GM21390 (cell line): Measurements from ENCODE around the gene KCNQ1.
"Not testable (repeated sequence)": the region's sequence is repeated elsewhere in the genome, so short reads cannot be mapped to it uniquely, and the experiment has no call there.

Source experiments
- ATAC-seq: cut with Tn5 transposase; IDR thresholded peaks from one replicate; pipeline ENCODE4 v1.9.1; 2021; ENCODE audit not compliant: unreplicated experiment

KCNQ1 gene

GRCh38 chr11:2587976-2588748 lies 143.4 kb downstream of the KCNQ1 start:
- ATAC-seq, result no peak

DNA sequence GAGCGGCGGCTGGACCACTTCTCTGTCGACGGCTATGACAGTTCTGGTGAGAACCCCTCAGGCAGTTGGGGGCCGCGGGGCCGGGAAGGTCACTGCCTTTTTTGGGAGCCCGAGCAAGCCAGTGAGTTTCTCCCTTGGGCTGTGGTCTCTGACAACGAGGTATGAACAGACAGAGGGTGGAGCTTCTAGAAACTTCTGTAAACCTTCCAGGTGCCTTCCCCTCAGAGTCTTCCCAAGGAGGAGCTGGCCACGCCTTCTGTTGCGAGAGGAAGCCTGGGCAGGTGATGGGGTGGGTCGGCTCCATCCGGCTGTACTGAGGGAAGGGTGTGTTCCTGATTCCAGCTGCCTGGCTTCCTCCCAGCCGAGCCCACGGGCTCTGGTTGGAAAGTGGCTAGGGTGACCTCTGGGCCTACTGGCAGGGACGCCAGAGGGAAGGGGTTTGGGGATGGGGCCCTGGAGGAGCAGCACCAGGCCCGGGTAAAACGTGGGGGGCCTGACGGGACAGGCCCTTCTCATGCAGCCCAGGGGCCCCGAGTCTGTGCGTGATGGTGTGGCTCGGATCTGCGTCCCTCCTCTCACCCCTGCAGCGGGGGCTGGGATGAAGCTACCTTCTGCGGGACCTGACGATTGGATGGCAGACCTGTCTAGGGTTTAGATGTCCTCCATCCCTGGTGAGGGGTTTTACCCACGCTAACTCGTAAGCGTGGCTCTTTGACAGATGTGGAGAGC lies 144.2 kb downstream of the KCNQ1 start:
- no peak for ATAC-seq

GRCh38 chr11:2589538-2589934 lies 144.7 kb downstream of the KCNQ1 start:
- no peak for ATAC-seq

DNA sequence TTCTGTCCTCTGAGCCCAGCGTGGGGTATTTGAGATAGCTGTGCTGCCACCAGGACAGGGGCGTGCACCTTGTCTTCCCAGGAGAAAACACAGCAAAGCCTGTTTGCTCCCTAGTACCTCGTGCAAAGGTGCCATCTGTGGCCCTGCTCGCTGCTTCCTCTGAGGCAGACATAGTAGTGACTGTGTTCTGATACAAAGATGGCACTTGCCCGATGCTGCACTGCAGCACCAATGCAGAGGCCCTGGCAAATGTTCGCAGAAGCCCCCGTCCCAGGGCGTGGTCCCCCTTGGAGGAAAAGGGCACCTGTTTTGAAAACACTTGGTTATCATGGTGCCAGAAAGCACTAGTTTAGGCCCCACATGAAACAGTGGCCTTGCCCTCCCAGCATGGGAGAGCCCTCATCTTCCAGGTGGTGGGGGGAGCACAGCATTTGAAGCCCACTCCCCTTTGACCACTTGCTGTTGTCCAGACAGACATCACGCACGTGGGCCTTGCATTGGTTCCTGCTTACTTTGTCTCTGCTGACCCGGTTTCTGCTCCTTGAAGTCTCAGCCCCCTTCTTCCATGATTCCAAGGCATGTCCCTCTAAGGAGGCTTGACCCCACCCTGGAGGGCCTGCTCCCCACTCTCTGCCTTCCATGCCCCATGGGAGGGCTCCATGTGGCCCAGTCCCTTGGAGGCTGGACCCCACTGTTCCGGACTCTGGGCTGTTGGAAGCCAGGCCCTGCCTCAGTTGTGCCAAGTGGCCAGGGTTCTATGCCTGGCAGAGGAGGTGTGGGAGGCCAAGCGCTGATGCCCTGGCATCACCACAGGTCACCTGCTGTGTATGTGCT lies 145.5 kb downstream of the KCNQ1 start:
- ATAC-seq, result no peak

- ATAC-seq, result no peak
These were observed 146.4 kb downstream of the KCNQ1 start for GRCh38 chr11:2590965-2591754.

- ATAC-seq, result no peak
These were observed 147.0 kb downstream of the KCNQ1 start for GRCh38 chr11:2591805-2592204.

DNA sequence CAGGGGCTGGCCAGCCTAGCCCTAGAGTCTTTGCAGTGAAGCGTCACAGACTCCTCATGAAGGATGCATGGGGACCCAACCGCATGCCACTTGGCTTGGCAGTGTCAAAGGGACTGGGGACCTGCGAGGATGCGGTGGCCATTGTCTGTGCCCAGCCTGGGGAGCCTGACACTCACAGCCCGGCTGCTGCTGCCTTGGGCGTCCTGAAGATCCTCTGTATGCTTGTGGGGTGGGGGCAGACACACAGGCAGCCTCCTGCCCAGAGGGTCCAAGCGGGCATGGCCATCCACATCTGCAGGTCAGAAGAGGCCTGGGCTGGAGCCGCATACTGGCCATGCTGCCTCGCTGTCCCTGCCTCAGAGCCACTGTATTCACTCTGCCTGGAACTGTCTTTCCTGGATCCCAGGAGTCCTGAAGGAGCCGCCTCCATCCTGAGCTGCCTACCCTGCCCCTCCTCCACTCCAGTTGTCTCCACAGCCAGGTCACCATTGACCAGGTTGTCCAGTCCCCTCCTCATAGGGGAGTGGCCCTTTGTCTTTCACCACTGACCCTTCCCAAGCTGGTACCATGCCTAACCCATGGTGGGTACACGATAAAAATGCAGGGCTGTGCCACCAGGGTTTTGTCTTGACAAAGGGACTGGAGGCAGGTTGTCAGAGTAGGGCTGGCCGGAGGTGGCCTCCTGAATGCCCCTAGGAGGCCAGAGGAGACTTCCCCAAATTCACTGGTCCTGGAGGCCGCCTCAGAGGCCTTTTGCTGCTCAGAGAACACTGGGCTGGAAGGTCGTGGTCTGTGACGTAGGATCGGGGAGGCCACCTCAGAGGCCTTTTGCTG lies 148.0 kb downstream of the KCNQ1 start:
- ATAC-seq, result no peak

DNA sequence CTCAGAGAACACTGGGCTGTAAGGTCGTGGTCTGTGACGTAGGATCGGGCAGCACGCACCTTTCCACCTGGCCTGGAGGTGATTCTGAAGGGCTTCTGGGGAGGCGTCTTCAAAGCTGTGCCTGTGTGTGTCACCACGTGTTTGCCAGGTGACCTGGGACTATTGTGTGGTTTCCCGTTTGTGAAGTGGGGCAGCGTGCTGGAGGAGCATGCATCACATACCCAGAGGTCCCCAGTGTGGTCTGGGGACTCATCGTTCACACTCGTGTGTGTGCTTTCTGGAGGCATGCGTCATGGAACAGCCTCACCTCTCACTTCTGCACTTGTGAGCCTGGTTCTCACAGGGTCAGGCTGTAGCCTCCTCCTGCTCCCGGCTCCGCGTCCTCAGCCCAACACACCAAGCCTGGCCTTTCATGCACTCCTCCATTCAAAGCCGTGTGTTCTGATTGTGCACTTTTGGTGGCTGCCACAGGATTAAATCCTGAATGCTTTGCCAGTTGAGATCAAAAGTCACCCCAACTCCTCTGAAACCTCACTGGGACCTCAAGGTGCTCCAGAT lies 148.7 kb downstream of the KCNQ1 start:
- ATAC-seq, result no peak

- no peak for ATAC-seq
These were observed 149.5 kb downstream of the KCNQ1 start for GRCh38 chr11:2594267-2594666.

GRCh38 chr11:2595204-2595603 lies 150.4 kb downstream of the KCNQ1 start:
- no peak for ATAC-seq

DNA sequence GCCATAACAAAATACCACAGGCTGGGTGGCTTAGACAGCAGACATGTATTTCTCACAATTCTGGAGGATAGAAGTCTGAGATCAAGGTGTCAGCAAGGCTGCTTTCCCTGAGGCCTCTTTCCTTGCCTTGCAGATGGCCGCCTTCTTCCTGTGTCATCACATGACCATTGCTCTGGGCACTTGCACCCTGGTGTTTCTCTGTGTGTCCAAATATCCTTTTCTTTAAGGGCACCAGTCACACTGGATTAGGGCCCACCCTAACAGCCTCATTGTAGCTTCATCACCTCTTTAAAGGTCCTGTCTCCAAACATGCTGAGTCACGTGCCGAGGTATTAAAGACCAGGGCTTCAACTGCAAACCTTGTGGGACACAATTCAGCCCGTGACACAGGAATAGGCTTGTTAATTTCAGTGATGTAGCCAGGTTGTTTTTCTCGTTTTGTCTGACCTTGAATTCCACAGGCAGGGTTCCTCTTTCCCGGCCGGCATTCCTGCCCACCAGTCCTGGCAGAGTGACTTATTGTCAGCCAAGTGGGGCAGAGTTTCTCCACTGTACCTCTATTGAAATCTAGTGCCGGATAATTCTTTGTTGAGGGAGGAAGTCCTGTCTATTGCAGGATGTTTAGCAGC lies 154.9 kb downstream of the KCNQ1 start:
- no peak for ATAC-seq

- no peak for ATAC-seq
These were observed 164.5 kb downstream of the KCNQ1 start for GRCh38 chr11:2609345-2609744.

DNA sequence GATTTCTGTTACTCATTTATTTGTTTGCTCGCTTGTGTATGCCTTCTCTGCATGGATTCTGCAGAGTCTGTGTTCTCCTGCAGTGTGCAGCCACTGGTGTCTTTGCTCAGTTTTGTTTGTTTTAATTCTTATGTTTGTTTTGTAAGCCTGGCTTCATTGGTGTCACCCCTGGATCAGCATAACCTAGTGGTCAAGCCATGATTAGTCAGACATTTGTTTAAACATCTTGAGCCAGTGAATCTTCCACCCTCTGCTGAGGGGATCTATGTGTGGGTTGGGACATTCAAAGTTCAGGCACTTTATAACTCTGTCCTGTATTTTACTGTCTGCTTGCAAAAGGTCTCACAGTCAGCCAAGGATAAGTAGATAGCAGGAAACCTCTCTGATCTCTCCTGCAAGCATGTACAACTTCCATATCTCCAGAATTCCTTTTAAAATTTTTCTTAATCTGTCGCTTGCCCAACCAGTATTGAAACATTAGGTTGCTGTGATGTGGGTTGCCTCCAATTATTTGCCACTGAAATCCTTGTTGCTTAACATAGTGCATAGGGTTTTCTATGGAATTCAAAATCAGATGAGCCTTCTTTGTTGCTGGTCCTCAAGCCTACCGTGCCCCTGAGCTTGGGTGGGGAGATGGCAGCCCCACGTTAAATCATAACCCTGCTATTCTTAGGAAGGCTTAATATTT lies 168.2 kb downstream of the KCNQ1 start:
- no peak for ATAC-seq

DNA sequence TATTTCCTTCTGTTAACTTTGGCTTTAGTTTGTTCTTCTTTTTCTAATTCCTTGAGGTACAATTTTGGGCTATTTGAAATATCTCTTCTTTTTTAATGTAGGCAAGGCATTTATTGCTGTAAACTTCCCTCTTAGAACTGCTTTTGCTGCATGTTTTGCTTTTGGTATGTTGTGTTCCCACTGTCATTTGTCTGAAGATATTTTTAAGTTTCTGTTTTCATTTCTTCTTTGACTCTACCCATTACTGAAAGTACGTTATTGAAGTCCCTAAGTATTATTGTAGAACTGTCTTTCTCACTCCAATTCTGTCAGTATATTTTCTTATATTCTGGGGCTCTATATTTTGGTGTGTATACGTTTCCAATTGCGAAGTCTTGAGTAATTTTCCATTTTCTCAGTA lies 177.1 kb downstream of the KCNQ1 start:
- no peak for ATAC-seq

DNA sequence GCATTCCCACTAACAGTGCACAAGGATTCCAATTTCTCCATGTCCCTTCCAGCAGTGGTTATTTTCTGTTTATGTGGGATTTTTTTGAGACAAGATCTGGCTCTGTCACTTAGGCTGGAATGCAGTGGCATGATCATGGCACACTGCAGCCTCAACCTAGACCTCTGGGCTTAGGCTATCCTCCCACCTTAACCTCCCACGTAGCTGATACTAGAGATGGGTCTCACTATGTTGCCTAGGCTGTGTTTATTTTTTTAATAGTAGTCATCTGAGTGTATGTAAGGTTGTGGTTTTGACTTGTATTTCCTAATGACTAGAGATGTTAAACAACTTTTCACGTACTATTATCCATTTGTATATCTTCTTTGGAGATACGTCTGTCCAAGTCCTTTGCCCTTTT lies 180.4 kb downstream of the KCNQ1 start:
- ATAC-seq, result no peak

- ATAC-seq, result no peak
These were observed 185.9 kb downstream of the KCNQ1 start for GRCh38 chr11:2630679-2631078.

GRCh38 chr11:2631161-2631560 lies 186.4 kb downstream of the KCNQ1 start:
- no peak for ATAC-seq

DNA sequence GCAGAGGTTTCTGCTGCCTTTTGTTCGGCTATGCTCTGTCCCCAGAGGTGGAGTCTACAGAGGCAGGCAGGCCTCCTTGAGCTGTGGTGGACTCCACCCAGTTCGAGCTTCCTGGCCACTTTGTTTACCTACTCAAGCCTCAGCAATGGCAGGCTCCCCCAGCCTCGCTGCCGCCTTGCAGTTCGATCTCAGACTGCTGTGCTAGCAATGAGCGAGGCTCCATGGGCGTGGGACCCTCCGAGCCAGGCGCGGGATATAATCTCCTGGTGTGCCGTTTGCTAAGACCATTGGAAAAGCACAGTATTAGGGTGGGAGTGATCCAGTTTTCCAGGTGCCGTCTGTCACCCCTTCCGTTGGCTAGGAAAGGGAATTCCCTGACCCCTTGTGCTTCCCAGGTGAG lies 195.0 kb downstream of the KCNQ1 start:
- ATAC-seq, result not testable (repeated sequence)

- ATAC-seq, result no peak
These were observed 196.8 kb downstream of the KCNQ1 start for GRCh38 chr11:2641623-2642022.
